Stimulated activated CD4-positive, alpha-beta T cell treated with anti-CD3 and anti-CD28 coated beads, Interleukin-2, amount 100 ng/mL, for 4 hours (primary cell): ENCODE data around the gene AKAP1.

Experiments used
- DNase-seq: peaks from one replicate; pipeline ENCODE4 v3.0.0-alpha.2; 2020; ENCODE audit warnings: low read depth

The AKAP1 gene

GRCh38 chr17:57165754-57166153, 80.7 kb downstream of the AKAP1 start:
- DNase-seq = no peak

GRCh38 chr17:57166803-57167202, 81.8 kb downstream of the AKAP1 start:
- no peak for DNase-seq

- no peak for DNase-seq
These were observed 83.6 kb downstream of the AKAP1 start for GRCh38 chr17:57168695-57169094.

GRCh38 chr17:57170866-57171265, 85.8 kb downstream of the AKAP1 start:
- DNase-seq = no peak
